ENCODE measurements around the gene HEPHL1. TPM values are rescaled to one million over a fixed set of nuclear protein-coding genes. Genes with fewer than 3 reads are reported as not detected.
"Not testable (repeated sequence)": the region's sequence is repeated elsewhere in the genome, so short reads cannot be mapped to it uniquely, and the experiment has no call there.

HEPHL1 gene
- total RNA-seq, 1 experiment from 2014 or later = not detected

GRCh38 chr11:94157339-94157738 lies 136.2 kb downstream of the HEPHL1 start:
- H3K9me2 ChIP-seq (ENCODE audit: insufficient read depth); BruUV-seq (replicated peaks); H3K4me3 ChIP-seq (replicated peaks in 1 of 2; ENCODE audit: low read depth in 1 of 2, low read length in 2 of 2); H4K20me1 ChIP-seq (ENCODE audit: insufficient read depth); POLR2A ChIA-PET; ATAC-seq; RAD21 ChIA-PET (ENCODE audit: low non-redundant PET in 1 of 2, low total read pairs in 2 of 2, uncharacterized antibody in 2 of 2, unreplicated experiment in 2 of 2); H3K9ac ChIP-seq (ENCODE audit: low read length); CTCF ChIA-PET; H2AFZ ChIP-seq (ENCODE audit: low read depth, low read length, poor library complexity, severe bottlenecking); H3K36me3 ChIP-seq (ENCODE audit: control insufficient read depth in 1 of 2, insufficient read depth in 2 of 2, low read length in 2 of 2); H3K27me3 ChIP-seq (ENCODE audit: insufficient read depth, low read length); H3K9me3 ChIP-seq (ENCODE audit: control insufficient read depth in 1 of 2, insufficient read depth in 1 of 2, low read depth in 1 of 2, low read length in 2 of 2); intact Hi-C loops (cut with micrococcal nuclease); H3K4me2 ChIP-seq (ENCODE audit: low read length); H3K27ac ChIP-seq (ENCODE audit: low read depth, low read length); DNase-seq (ENCODE audit: low read depth, low spot score): not testable (repeated sequence)
- Histone ChIP-seq H3K79me2 (ENCODE audit: insufficient read depth, low read length) (peaks cover 31% of the 10 kb centered on the region), H3K4me1 (ENCODE audit: control insufficient read depth in 1 of 2, insufficient read depth in 2 of 2, low read length in 2 of 2) (peaks cover 8 to 11% of the 10 kb centered on the region in 2 experiments)

Other genes with a start within 250 kb of the HEPHL1 start
- 41.1 TPM for gene MED17, start 237.1 kb upstream of the HEPHL1 start, total RNA-seq (2021; ENCODE audit: unreplicated experiment)
- gene VSTM5, start 170.7 kb upstream of the HEPHL1 start, total RNA-seq (2021; ENCODE audit: unreplicated experiment) = not detected
- 21.9 TPM for gene PANX1, start 107.5 kb downstream of the HEPHL1 start, total RNA-seq (2021; ENCODE audit: unreplicated experiment)

All from HCT116 (cell line).